Measurements from ENCODE around the gene SDS. TPM values are rescaled to one million over a fixed set of nuclear protein-coding genes. Genes with fewer than 3 reads are reported as not detected.

The SDS gene
- total RNA-seq, 1 donor from 2014 or later, result not detected

DNA sequence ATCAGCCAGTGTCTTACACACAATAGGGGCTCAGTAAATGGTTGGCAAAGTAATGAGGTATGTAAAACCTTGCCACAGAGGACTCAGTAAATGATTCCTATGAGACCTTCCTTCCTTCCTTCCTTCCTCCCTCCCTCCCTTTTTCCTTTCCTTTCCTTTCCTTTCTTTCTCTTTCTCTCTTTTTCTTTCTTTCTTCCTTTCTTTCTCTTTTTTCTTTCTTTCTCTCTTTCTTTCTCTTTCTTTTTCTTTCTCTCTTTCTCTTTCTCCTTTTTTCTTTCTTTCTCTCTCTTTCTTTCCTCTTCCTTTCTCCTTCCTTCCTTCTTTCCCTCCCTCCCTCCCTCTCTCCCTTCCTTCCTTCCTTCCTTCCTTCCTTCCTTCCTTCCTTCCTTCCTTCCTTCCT lies 7.5 kb downstream of the SDS start:
- intact Hi-C loops (cut with DNase I), result no loop called here
- H3K27me3 ChIP-seq, result no peaks in the 10 kb centered on the region
- no peak for TF ChIP-seq POLR2AphosphoS5 (IDR thresholded peaks at IDR 0.05; ENCODE audit: insufficient read depth in 1 of 2, low read depth in 1 of 2)
- TF ChIP-seq, protein P1, sequence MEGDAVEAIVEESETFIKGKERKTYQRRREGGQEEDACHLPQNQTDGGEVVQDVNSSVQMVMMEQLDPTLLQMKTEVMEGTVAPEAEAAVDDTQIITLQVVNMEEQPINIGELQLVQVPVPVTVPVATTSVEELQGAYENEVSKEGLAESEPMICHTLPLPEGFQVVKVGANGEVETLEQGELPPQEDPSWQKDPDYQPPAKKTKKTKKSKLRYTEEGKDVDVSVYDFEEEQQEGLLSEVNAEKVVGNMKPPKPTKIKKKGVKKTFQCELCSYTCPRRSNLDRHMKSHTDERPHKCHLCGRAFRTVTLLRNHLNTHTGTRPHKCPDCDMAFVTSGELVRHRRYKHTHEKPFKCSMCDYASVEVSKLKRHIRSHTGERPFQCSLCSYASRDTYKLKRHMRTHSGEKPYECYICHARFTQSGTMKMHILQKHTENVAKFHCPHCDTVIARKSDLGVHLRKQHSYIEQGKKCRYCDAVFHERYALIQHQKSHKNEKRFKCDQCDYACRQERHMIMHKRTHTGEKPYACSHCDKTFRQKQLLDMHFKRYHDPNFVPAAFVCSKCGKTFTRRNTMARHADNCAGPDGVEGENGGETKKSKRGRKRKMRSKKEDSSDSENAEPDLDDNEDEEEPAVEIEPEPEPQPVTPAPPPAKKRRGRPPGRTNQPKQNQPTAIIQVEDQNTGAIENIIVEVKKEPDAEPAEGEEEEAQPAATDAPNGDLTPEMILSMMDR (IDR thresholded peaks at IDR 0.05), result no peak

DNA sequence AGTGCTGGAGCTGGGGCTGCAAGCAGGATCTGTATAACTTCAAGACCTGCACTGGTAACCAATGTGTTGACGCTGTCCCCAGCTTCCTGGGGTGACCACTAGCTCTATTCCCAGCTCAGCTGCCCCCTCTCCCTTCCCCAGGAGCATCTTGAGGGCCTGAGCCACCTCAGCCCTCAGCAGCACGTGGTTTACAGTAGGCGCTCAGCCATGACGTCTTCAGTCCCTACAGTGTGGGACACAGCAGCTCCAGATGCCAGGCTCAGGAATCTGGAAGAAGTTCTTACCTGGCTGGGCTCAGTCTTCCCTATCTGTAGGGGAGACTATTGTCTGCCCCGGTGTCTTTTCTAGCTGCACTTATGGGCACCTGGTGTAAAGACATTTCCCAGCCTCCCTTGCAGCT lies 8.6 kb downstream of the SDS start:
- TF ChIP-seq, protein P1 (IDR thresholded peaks at IDR 0.05), result no peak
- no peak for TF ChIP-seq POLR2A (IDR thresholded peaks at IDR 0.05)
- TF ChIP-seq POLR2AphosphoS5 (IDR thresholded peaks at IDR 0.05; ENCODE audit: insufficient read depth in 1 of 2, low read depth in 1 of 2), result no peak
- intact Hi-C loops (cut with DNase I), result no loop called here
- Histone ChIP-seq H3K36me3 (peaks cover 0 to 3% of the 10 kb centered on the region in 2 donors), H3K27me3 (no peaks in the 10 kb centered on the region), H3K27ac (no peak overlapping the region), H3K4me3 (no peak overlapping the region), H3K9me3 (no peaks in the 10 kb centered on the region), H3K4me1 (no peaks in the 10 kb centered on the region)
- DNase-seq (ENCODE audit: extremely low spot score in 2 of 2), result no peak

More for the DNA sequence above, 7.5 kb downstream of the SDS start:
- H3K36me3 ChIP-seq, result peaks cover 0 to 1% of the 10 kb centered on the region in 2 donors
- no peak overlapping the region for H3K4me3 ChIP-seq
- no peak for DNase-seq (ENCODE audit: extremely low spot score in 2 of 2)
- no peaks in the 10 kb centered on the region for H3K4me1 ChIP-seq
- H3K9me3 ChIP-seq, result no peaks in the 10 kb centered on the region
- H3K27ac ChIP-seq, result no peak overlapping the region

- no peaks in the 10 kb centered on the region for H3K27me3 ChIP-seq
- intact Hi-C loops (cut with DNase I), result no loop called here
- no peak for DNase-seq (ENCODE audit: extremely low spot score in 2 of 2)
- no peaks in the 10 kb centered on the region for H3K9me3 ChIP-seq
- H3K4me3 ChIP-seq, result no peak overlapping the region
- TF ChIP-seq, protein P1 (IDR thresholded peaks at IDR 0.05), result no peak
- TF ChIP-seq POLR2A (IDR thresholded peaks at IDR 0.05), result no peak
- TF ChIP-seq POLR2AphosphoS5 (IDR thresholded peaks at IDR 0.05; ENCODE audit: insufficient read depth in 1 of 2, low read depth in 1 of 2), result no peak
- no peaks in the 10 kb centered on the region for H3K4me1 ChIP-seq
- no peak overlapping the region for H3K27ac ChIP-seq
- H3K36me3 ChIP-seq, result peaks cover 0 to 16% of the 10 kb centered on the region in 2 donors
Observed at GRCh38 chr12:113393749-113394148, 9.9 kb downstream of the SDS start.

DNA sequence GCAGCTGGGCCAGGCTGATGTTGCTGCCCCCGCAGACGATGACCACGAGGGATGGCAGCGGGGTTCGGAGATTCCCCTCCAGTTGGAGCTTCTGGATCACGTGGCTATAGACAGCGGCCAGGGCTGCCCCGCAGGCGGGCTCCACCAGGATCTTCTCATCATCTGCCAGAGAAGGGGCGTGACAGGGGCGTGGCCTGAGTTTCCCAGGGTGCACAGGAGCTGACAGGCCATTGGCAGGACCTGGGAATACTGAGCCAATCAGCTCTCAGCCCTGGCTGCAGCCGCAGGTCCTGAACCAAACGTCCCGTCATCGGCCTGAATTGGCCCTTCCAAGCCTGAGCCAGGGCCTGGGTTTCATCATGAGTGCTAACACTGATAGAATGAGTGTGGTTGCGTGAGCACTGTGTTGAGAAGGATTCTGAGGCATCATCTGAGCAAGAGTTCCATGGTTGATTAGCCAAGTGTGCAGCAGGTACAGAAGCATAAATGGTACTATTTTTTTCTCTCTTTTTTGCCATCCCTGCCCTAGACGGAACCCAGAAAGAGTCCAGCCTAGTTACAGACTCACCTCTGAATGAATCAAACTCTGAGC lies 10.6 kb downstream of the SDS start:
- H3K4me3 ChIP-seq, result no peak overlapping the region
- H3K27ac ChIP-seq, result no peak overlapping the region
- H3K27me3 ChIP-seq, result no peaks in the 10 kb centered on the region
- no peaks in the 10 kb centered on the region for H3K4me1 ChIP-seq
- peaks cover 0 to 23% of the 10 kb centered on the region in 2 donors for H3K36me3 ChIP-seq
- intact Hi-C loops (cut with DNase I), result no loop called here
- DNase-seq (ENCODE audit: extremely low spot score in 2 of 2), result no peak
- no peak for TF ChIP-seq POLR2AphosphoS5 (IDR thresholded peaks at IDR 0.05; ENCODE audit: insufficient read depth in 1 of 2, low read depth in 1 of 2)
- TF ChIP-seq, protein P1 (IDR thresholded peaks at IDR 0.05), result no peak
- no peak for TF ChIP-seq POLR2A (IDR thresholded peaks at IDR 0.05)
- H3K9me3 ChIP-seq, result no peaks in the 10 kb centered on the region

DNA sequence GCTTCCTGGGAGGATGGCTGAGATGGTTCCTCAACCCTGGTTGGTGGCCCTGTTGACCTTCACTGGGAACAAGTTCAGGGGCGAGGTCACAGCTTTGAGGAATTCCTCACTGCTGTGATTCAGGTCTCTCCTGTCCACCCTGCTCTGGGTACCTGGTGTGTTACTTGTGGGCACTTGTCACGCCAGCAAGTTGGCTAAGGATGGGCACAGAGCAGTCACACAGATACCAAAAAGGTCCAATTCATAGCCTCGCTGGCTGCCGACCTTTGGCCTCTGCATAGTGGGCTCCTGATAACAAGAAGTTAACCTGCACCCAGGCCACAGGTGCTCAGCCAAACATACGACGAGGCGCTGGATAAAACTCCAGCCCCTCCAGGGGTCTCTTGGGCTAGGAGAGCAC lies 11.2 kb downstream of the SDS start:
- Histone ChIP-seq H3K27ac (no peak overlapping the region), H3K4me3 (no peak overlapping the region), H3K36me3 (peaks cover 0 to 24% of the 10 kb centered on the region in 2 donors), H3K4me1 (no peaks in the 10 kb centered on the region), H3K9me3 (no peaks in the 10 kb centered on the region), H3K27me3 (no peaks in the 10 kb centered on the region)
- no peak for DNase-seq (ENCODE audit: extremely low spot score in 2 of 2)
- intact Hi-C loops (cut with DNase I), result no loop called here
- no peak for TF ChIP-seq POLR2AphosphoS5 (IDR thresholded peaks at IDR 0.05; ENCODE audit: insufficient read depth in 1 of 2, low read depth in 1 of 2)
- TF ChIP-seq, protein P1 (IDR thresholded peaks at IDR 0.05), result no peak
- no peak for TF ChIP-seq POLR2A (IDR thresholded peaks at IDR 0.05)

Measured in vagina (tissue), 2 donors.